GM23338 (cell line): ENCODE results near the gene BIRC7. TPM values are rescaled to one million over a fixed set of nuclear protein-coding genes. Genes with fewer than 3 reads are reported as not detected.

ENCODE experiments used
- ATAC-seq: fragments of 200-7000 bp; cut with Tn5 transposase; 3 replicates; pipeline ENCODE4 v1.9.1; 2020
- DNase-seq: peaks from one replicate; pipeline ENCODE4 v3.0.0-alpha.2; 2015; ENCODE audit warnings: low spot score
- H2AFZ ChIP-seq: fragments of 200-600 bp; sonication (generic); 2 replicates; pipeline ENCODE4 v1.8.0; 2016; ENCODE audit warnings: antibody characterized with exemption, mild to moderate bottlenecking, moderate library complexity
- H3F3A ChIP-seq: fragments of 200-600 bp; sonication (generic); replicated peaks from 2 replicates; pipeline ENCODE4 v1.8.0; 2017; ENCODE audit warnings: antibody characterized with exemption, mixed run types, low read depth
- H3K27ac ChIP-seq: fragments of 200-600 bp; sonication (generic); 2 replicates; pipeline ENCODE4 v1.6.1; 2016; ENCODE audit warnings: low read depth
- H3K27me3 ChIP-seq: fragments of 200-600 bp; sonication (generic); 2 replicates; pipeline ENCODE4 v1.8.0; 2016; ENCODE audit warnings: mild to moderate bottlenecking, mixed run types, moderate library complexity; ENCODE audit not compliant: insufficient read depth
- H3K36me3 ChIP-seq: fragments of 200-600 bp; sonication (generic); 2 replicates; pipeline ENCODE4 v1.8.0; 2016; ENCODE audit warnings: mild to moderate bottlenecking; ENCODE audit not compliant: insufficient read depth
- H3K4me1 ChIP-seq: fragments of 200-600 bp; sonication (generic); 2 replicates; pipeline ENCODE4 v1.8.0; 2016; ENCODE audit warnings: mild to moderate bottlenecking, moderate library complexity; ENCODE audit not compliant: insufficient read depth
- H3K4me2 ChIP-seq: fragments of 200-600 bp; sonication (generic); 2 replicates; pipeline ENCODE4 v1.7.1; 2017; ENCODE audit warnings: mixed run types
- H3K4me3 ChIP-seq: fragments of 200-600 bp; sonication (generic); 2 replicates; pipeline ENCODE4 v1.6.1; 2016; ENCODE audit warnings: mixed run types
- H3K79me2 ChIP-seq: fragments of 200-600 bp; sonication (generic); replicated peaks from 2 replicates; pipeline ENCODE4 v1.8.0; 2017; ENCODE audit warnings: mild to moderate bottlenecking; ENCODE audit not compliant: insufficient read depth
- H3K9me2 ChIP-seq: fragments of 200-600 bp; sonication (generic); 2 replicates; pipeline ENCODE4 v1.8.0; 2017; ENCODE audit not compliant: insufficient read depth
- H4K20me1 ChIP-seq: fragments of 200-600 bp; sonication (generic); replicated peaks from 2 replicates; pipeline ENCODE4 v1.8.0; 2017; ENCODE audit warnings: mild to moderate bottlenecking; ENCODE audit not compliant: insufficient read depth
- H3K27ac Mint-ChIP-seq: 2 replicates; pipeline ENCODE4 v1.8.0; 2020; ENCODE audit warnings: inconsistent platforms, mild to moderate bottlenecking, moderate library complexity, mixed read lengths
- H3K27me3 Mint-ChIP-seq: 3 replicates; pipeline ENCODE4 v1.8.0; 2022; ENCODE audit warnings: low read depth, mild to moderate bottlenecking, moderate library complexity, mixed read lengths, inconsistent platforms; ENCODE audit not compliant: insufficient read depth, poor library complexity
- H3K36me3 Mint-ChIP-seq: 3 replicates; pipeline ENCODE4 v1.8.0; 2021; ENCODE audit warnings: low read depth, mild to moderate bottlenecking, inconsistent platforms, moderate library complexity, mixed read lengths
- H3K4me1 Mint-ChIP-seq: 3 replicates; pipeline ENCODE4 v1.8.0; 2020; ENCODE audit warnings: mild to moderate bottlenecking, inconsistent platforms, mixed read lengths
- H3K4me3 Mint-ChIP-seq: 3 replicates; pipeline ENCODE4 v1.8.0; 2021; ENCODE audit warnings: moderate library complexity, mild to moderate bottlenecking, inconsistent platforms, mixed read lengths
- H3K9me3 Mint-ChIP-seq: 3 replicates; pipeline ENCODE4 v1.8.0; 2020; ENCODE audit warnings: moderate library complexity, mild to moderate bottlenecking, inconsistent platforms, mixed read lengths
- CREB1 ChIP-seq: fragments of 250-450 bp; sonication (Bioruptor Pico); IDR thresholded peaks from 2 replicates; pipeline ENCODE4 v1.5.0; 2020; ENCODE audit warnings: low read depth, mild to moderate bottlenecking, moderate library complexity
- CTCF ChIP-seq, 2 experiments: fragments of 200-600 bp in 1 of 2; sonication (generic) in 1 of 2; conservative IDR thresholded peaks; 2 replicates each; pipeline versions ENCODE4 v1.5.1 to v1.6.1; 2016 to 2017; ENCODE audit warnings: antibody characterized with exemption in 2 of 2, low read depth in 2 of 2, mild to moderate bottlenecking in 2 of 2, moderate library complexity in 1 of 2
- ETS1 ChIP-seq: IDR thresholded peaks from 2 replicates; pipeline ENCODE4 v1.6.1; 2016; ENCODE audit warnings: antibody characterized with exemption
- EZH2 ChIP-seq: fragments of 200-600 bp; sonication (generic); IDR thresholded peaks from one replicate; pipeline ENCODE4 v1.8.0; 2017; ENCODE audit warnings: antibody characterized with exemption, mild to moderate bottlenecking, low read depth; ENCODE audit not compliant: unreplicated experiment
- EZH2phosphoT487 ChIP-seq: fragments of 200-600 bp; sonication (generic); IDR thresholded peaks from one replicate; pipeline ENCODE4 v1.8.1; 2018; ENCODE audit warnings: antibody characterized with exemption; ENCODE audit not compliant: unreplicated experiment
- JUNB ChIP-seq: IDR thresholded peaks from one replicate; pipeline ENCODE4 v1.6.1; 2016; ENCODE audit warnings: antibody characterized with exemption; ENCODE audit not compliant: unreplicated experiment
- NANOG ChIP-seq: IDR thresholded peaks from 2 replicates; pipeline ENCODE4 v1.6.1; 2016; ENCODE audit warnings: antibody characterized with exemption, borderline replicate concordance
- POLR2AphosphoS5 ChIP-seq: IDR thresholded peaks from 2 replicates; pipeline ENCODE4 v1.6.1; 2016; ENCODE audit warnings: antibody characterized with exemption, low read depth
- REST ChIP-seq: IDR thresholded peaks from one replicate; pipeline ENCODE4 v1.6.1; 2018; ENCODE audit warnings: antibody characterized with exemption; ENCODE audit not compliant: unreplicated experiment
- STAT1 ChIP-seq: IDR thresholded peaks from one replicate; pipeline ENCODE4 v1.6.1; 2016; ENCODE audit warnings: antibody characterized with exemption; ENCODE audit not compliant: unreplicated experiment
- ZNF114 ChIP-seq: fragments of 250-450 bp; sonication (Bioruptor Pico); IDR thresholded peaks from 2 replicates; pipeline ENCODE4 v1.5.0; 2020; ENCODE audit warnings: mild to moderate bottlenecking, moderate library complexity
- ZNF331 ChIP-seq: fragments of 250-450 bp; sonication (Bioruptor Pico); IDR thresholded peaks from 2 replicates; pipeline ENCODE4 v1.5.0; 2020; ENCODE audit warnings: low read depth, mild to moderate bottlenecking, moderate library complexity
- ZNF462 ChIP-seq: fragments of 250-450 bp; sonication (Bioruptor Pico); IDR thresholded peaks from 2 replicates; pipeline ENCODE4 v1.5.0; 2020; ENCODE audit warnings: mild to moderate bottlenecking, moderate library complexity
- polyA plus RNA-seq: library from polyadenylated mRNA; unstranded; fragments of >200 nt; fragmentation: Nextera tagmentation; extraction: Ambion mirVana; gene quantifications from 2 replicates; pipeline ENCODE4 v1.2.1, GENCODE V29; 2016
- total RNA-seq: library from RNA; depleted of rRNA; stranded (reverse); fragments of >200 nt; shearing (Covaris generic); gene quantifications from 2 replicates; pipeline ENCODE4 v1.2.3, GENCODE V29; 2014

The BIRC7 gene
- total and polyA plus RNA-seq, 2 experiments from 2014 or later, result 0.16 to 0.24 TPM

- Histone ChIP-seq H3K4me2 (no peak overlapping the region), H3K4me1 (peaks cover 7% of the 10 kb centered on the region; the same call in 1 of the 2 replicates), H3K36me3 (no peaks in the 10 kb centered on the region), H3K9me2 (no peaks in the 10 kb centered on the region), H4K20me1 (no peaks in the 10 kb centered on the region), H2AFZ (no peak overlapping the region), H3K27me3 (no peaks in the 10 kb centered on the region), H3F3A (no peaks in the 10 kb centered on the region; the same call in 1 of the 2 replicates), H3K4me3 (no peak overlapping the region), H3K27ac (no peak overlapping the region), H3K79me2 (no peaks in the 10 kb centered on the region)
- Mint-ChIP-seq H3K27ac (no peak overlapping the region), H3K27me3 (peaks cover 20% of the 10 kb centered on the region), H3K36me3 (no peaks in the 10 kb centered on the region), H3K4me3 (no peak overlapping the region), H3K4me1 (peaks cover 28% of the 10 kb centered on the region), H3K9me3 (no peaks in the 10 kb centered on the region)
- DNase-seq (no peak), ATAC-seq (no peak)
- TF ChIP-seq JUNB (no peak), NANOG (no peak), STAT1 (no peak), ETS1 (no peak), POLR2AphosphoS5 (no peak), REST (no peak), CTCF (conservative IDR thresholded peaks at IDR 0.05; ENCODE audit: low read depth in 2 of 2) (no peak), ZNF331 (CRISPR knock-in tag) (no peak), EZH2phosphoT487 (no peak), ZNF114 (CRISPR knock-in tag) (no peak), EZH2 (no peak), CREB1 (no peak), ZNF462 (CRISPR knock-in tag) (no peak)
These were observed 11.9 kb upstream of the BIRC7 start for GRCh38 chr20:63223826-63224207.
